H9 (cell line): ENCODE measurements around the gene PCSK6. TPM values are rescaled to one million over a fixed set of nuclear protein-coding genes. Genes with fewer than 3 reads are reported as not detected.

ENCODE experiments used
- DNase-seq: peaks from one replicate; pipeline ENCODE4 v3.0.0-alpha.2; 2017
- H2AFZ ChIP-seq: one replicate; pipeline ENCODE4 v1.6.1; 2013; ENCODE audit warnings: mild to moderate bottlenecking, low read length, control low read depth, moderate library complexity
- H2AK5ac ChIP-seq: 2 replicates; pipeline ENCODE4 v1.6.1; 2013; ENCODE audit warnings: low read length, control low read depth, mixed read lengths; ENCODE audit not compliant: insufficient read length
- H2BK120ac ChIP-seq: one replicate; pipeline ENCODE4 v1.6.1; 2013; ENCODE audit warnings: low read depth, mild to moderate bottlenecking, low read length, control low read depth, inconsistent platforms; ENCODE audit not compliant: poor library complexity, severe bottlenecking
- H2BK12ac ChIP-seq: 2 replicates; pipeline ENCODE4 v1.6.1; 2013; ENCODE audit warnings: low read length, control low read depth, mixed read lengths, low read depth; ENCODE audit not compliant: insufficient read length
- H2BK15ac ChIP-seq: 2 replicates; pipeline ENCODE4 v1.6.1; 2013; ENCODE audit warnings: low read depth, low read length, control low read depth
- H2BK20ac ChIP-seq: one replicate; pipeline ENCODE4 v1.6.1; 2013; ENCODE audit warnings: low read depth, mild to moderate bottlenecking, low read length, control low read depth, inconsistent platforms; ENCODE audit not compliant: poor library complexity, severe bottlenecking
- H2BK5ac ChIP-seq: 2 replicates; pipeline ENCODE4 v1.6.1; 2013; ENCODE audit warnings: low read length, control low read depth, mixed read lengths; ENCODE audit not compliant: insufficient read length
- H3K14ac ChIP-seq: 2 replicates; pipeline ENCODE4 v1.6.1; 2013; ENCODE audit warnings: low read length, control low read depth; ENCODE audit not compliant: insufficient read depth
- H3K18ac ChIP-seq: 2 replicates; pipeline ENCODE4 v1.6.1; 2013; ENCODE audit warnings: low read depth, mild to moderate bottlenecking, mixed read lengths, low read length, control low read depth; ENCODE audit not compliant: insufficient read length
- H3K23ac ChIP-seq: 2 replicates; pipeline ENCODE4 v1.6.1; 2013; ENCODE audit warnings: low read length, control low read depth, mixed read lengths, low read depth; ENCODE audit not compliant: insufficient read length
- H3K23me2 ChIP-seq: 2 replicates; pipeline ENCODE4 v1.6.1; 2013; ENCODE audit warnings: low read depth, mild to moderate bottlenecking, mixed read lengths, low read length, control low read depth; ENCODE audit not compliant: insufficient read length, poor library complexity, severe bottlenecking
- H3K27ac ChIP-seq: 2 replicates; pipeline ENCODE4 v1.5.1; 2013; ENCODE audit warnings: low read length, control low read depth, mixed read lengths, low read depth; ENCODE audit not compliant: insufficient read length
- H3K27me3 ChIP-seq: 2 replicates; pipeline ENCODE4 v1.6.1; 2013; ENCODE audit warnings: low read length, control low read depth, inconsistent platforms; ENCODE audit not compliant: insufficient read depth
- H3K4ac ChIP-seq: 2 replicates; pipeline ENCODE4 v1.6.1; 2013; ENCODE audit warnings: low read depth, mild to moderate bottlenecking, control low read depth, inconsistent platforms, low read length, moderate library complexity
- H3K4me1 ChIP-seq: 2 replicates; pipeline ENCODE4 v1.6.1; 2013; ENCODE audit warnings: low read length, control low read depth, inconsistent platforms; ENCODE audit not compliant: insufficient read depth
- H3K4me2 ChIP-seq: 2 replicates; pipeline ENCODE4 v1.6.1; 2013; ENCODE audit warnings: low read length, control low read depth, mixed read lengths; ENCODE audit not compliant: insufficient read length, insufficient read depth
- H3K56ac ChIP-seq: 2 replicates; pipeline ENCODE4 v1.6.1; 2013; ENCODE audit warnings: low read depth, mild to moderate bottlenecking, mixed read lengths, low read length, control low read depth; ENCODE audit not compliant: insufficient read length
- H3K79me1 ChIP-seq: 2 replicates; pipeline ENCODE4 v1.6.1; 2013; ENCODE audit warnings: low read depth, mild to moderate bottlenecking, moderate library complexity, low read length, control low read depth, inconsistent platforms; ENCODE audit not compliant: insufficient read depth, poor library complexity, severe bottlenecking
- H3K79me2 ChIP-seq: 2 replicates; pipeline ENCODE4 v1.6.1; 2013; ENCODE audit warnings: low read length, control low read depth, inconsistent platforms; ENCODE audit not compliant: insufficient read depth
- H3K9ac ChIP-seq: 2 replicates; pipeline ENCODE4 v1.6.1; 2013; ENCODE audit warnings: low read length, control low read depth, mixed read lengths; ENCODE audit not compliant: insufficient read length; ENCODE audit errors: extremely low read depth
- H3K9me3 ChIP-seq: one replicate; pipeline ENCODE4 v1.6.1; 2013; ENCODE audit warnings: low read depth, low read length, inconsistent platforms; ENCODE audit not compliant: control insufficient read depth
- H3T11ph ChIP-seq: one replicate; pipeline ENCODE4 v1.6.1; 2013; ENCODE audit warnings: mild to moderate bottlenecking, low read length, control low read depth, inconsistent platforms
- H4K20me1 ChIP-seq: one replicate; pipeline ENCODE4 v1.6.1; 2013; ENCODE audit not compliant: control insufficient read depth, insufficient read length, insufficient read depth
- H4K5ac ChIP-seq: 2 replicates; pipeline ENCODE4 v1.6.1; 2013; ENCODE audit warnings: low read depth, mild to moderate bottlenecking, mixed read lengths, low read length, control low read depth; ENCODE audit not compliant: insufficient read length
- H4K8ac ChIP-seq: replicated peaks from 2 replicates; pipeline ENCODE4 v1.6.1; 2013; ENCODE audit warnings: low read length, control low read depth, mixed read lengths, low read depth; ENCODE audit not compliant: insufficient read length
- H4K91ac ChIP-seq: 2 replicates; pipeline ENCODE4 v1.6.1; 2013; ENCODE audit warnings: low read depth, mild to moderate bottlenecking, moderate library complexity, mixed read lengths, low read length, control low read depth; ENCODE audit not compliant: insufficient read length
- H3K27ac Mint-ChIP-seq, 3 experiments: 2 replicates in 2 of 3; 3 replicates in 1 of 3; pipeline ENCODE4 v1.8.0; 2020 to 2021; ENCODE audit warnings: mixed read lengths in 3 of 3, mild to moderate bottlenecking in 1 of 3, moderate library complexity in 1 of 3
- H3K27me3 Mint-ChIP-seq: 2 replicates; pipeline ENCODE4 v1.8.0; 2021; ENCODE audit warnings: low read depth, mild to moderate bottlenecking, moderate library complexity, mixed read lengths
- H3K36me3 Mint-ChIP-seq, 3 experiments: 2 replicates in 2 of 3; 3 replicates in 1 of 3; pipeline ENCODE4 v1.8.0; 2020 to 2021; ENCODE audit warnings: low read depth in 3 of 3, mixed read lengths in 3 of 3; ENCODE audit not compliant: insufficient read depth in 1 of 3
- H3K4me1 Mint-ChIP-seq, 2 experiments: 2 replicates each; pipeline ENCODE4 v1.8.0; 2020; ENCODE audit warnings: mixed read lengths in 2 of 2
- H3K4me3 Mint-ChIP-seq, 2 experiments: 2 replicates in 1 of 2; 3 replicates in 1 of 2; pipeline ENCODE4 v1.8.0; 2020 to 2021; ENCODE audit warnings: mild to moderate bottlenecking in 2 of 2, mixed read lengths in 2 of 2, moderate library complexity in 1 of 2
- H3K9me3 Mint-ChIP-seq, 2 experiments: 2 replicates in 1 of 2; 3 replicates in 1 of 2; pipeline ENCODE4 v1.8.0; 2020; ENCODE audit warnings: mild to moderate bottlenecking in 2 of 2, mixed read lengths in 2 of 2, moderate library complexity in 1 of 2
- WGBS: extraction: QIAGEN DNeasy Blood & Tissue Kit; methylation state at CpG from one replicate; pipeline ENCODE4 v1.1.7; 2013; ENCODE audit warnings: missing lambda C conversion rate, low lambda C conversion rate, mixed read lengths; ENCODE audit not compliant: insufficient read length; ENCODE audit errors: extremely low coverage; 5-methylcytosine and 5-hydroxymethylcytosine counted together
- total RNA-seq: library from RNA; stranded (reverse); gene quantifications from 2 replicates; pipeline ENCODE4 v1.2.1, GENCODE V29; 2021
- TF ChIP-seq, protein P1 (sequence below): fragments of 200-600 bp; sonication (generic); conservative IDR thresholded peaks from 3 replicates; pipeline ENCODE4 v1.8.0; 2021; ENCODE audit warnings: antibody characterized with exemption, mild to moderate bottlenecking

Gene PCSK6
- total RNA-seq, 1 experiment from 2014 or later: 4.0 TPM

DNA sequence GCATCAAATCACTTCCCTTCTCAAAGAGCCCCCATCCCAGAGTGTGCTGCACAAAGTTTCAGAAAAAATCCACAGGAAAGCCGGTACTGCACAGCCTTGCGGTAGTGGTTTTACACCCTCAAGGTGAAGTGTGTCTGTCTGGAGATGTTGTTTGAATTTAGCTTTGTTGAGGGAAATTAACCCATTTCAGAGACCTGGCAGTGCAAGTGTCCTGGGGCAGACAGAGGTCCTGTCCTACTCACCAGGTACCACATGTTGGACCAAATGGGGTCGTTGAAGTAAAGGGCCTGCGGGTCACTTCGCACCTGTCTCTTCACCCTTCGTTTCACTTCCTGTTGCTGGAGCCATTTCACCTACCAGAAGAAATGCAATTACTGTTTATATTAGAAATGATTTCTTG is 57.8 kb downstream of the PCSK6 start:
- no peak overlapping the region for H2BK15ac ChIP-seq
- H3K27ac Mint-ChIP-seq: no peak overlapping the region
- no CpG with 5 or more reads among the region's 6 CpGs for WGBS

More for the DNA sequence above, 57.8 kb downstream of the PCSK6 start:
- no peak overlapping the region for H3K4me3 Mint-ChIP-seq
- H4K20me1 ChIP-seq: no peaks in the 10 kb centered on the region
- no peak overlapping the region for H4K5ac ChIP-seq
- no peak overlapping the region for H3K23ac ChIP-seq
- no peaks in the 10 kb centered on the region for H3K23me2 ChIP-seq
- H3K4me1 ChIP-seq: no peaks in the 10 kb centered on the region
- H3K56ac ChIP-seq: no peak overlapping the region
- no peak overlapping the region for H2BK120ac ChIP-seq
- no peaks in the 10 kb centered on the region for H3K36me3 Mint-ChIP-seq
- H2BK20ac ChIP-seq: no peak overlapping the region
- H2AK5ac ChIP-seq: no peak overlapping the region
- no peak overlapping the region for H4K8ac ChIP-seq
- H3K4me2 ChIP-seq: no peak overlapping the region
- TF ChIP-seq, protein P1, sequence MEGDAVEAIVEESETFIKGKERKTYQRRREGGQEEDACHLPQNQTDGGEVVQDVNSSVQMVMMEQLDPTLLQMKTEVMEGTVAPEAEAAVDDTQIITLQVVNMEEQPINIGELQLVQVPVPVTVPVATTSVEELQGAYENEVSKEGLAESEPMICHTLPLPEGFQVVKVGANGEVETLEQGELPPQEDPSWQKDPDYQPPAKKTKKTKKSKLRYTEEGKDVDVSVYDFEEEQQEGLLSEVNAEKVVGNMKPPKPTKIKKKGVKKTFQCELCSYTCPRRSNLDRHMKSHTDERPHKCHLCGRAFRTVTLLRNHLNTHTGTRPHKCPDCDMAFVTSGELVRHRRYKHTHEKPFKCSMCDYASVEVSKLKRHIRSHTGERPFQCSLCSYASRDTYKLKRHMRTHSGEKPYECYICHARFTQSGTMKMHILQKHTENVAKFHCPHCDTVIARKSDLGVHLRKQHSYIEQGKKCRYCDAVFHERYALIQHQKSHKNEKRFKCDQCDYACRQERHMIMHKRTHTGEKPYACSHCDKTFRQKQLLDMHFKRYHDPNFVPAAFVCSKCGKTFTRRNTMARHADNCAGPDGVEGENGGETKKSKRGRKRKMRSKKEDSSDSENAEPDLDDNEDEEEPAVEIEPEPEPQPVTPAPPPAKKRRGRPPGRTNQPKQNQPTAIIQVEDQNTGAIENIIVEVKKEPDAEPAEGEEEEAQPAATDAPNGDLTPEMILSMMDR: no peak
- H2AFZ ChIP-seq: no peak overlapping the region
- no peaks in the 10 kb centered on the region for H3K79me1 ChIP-seq
- no peak overlapping the region for H2BK5ac ChIP-seq
- DNase-seq: no peak
- H3K4me1 Mint-ChIP-seq: peaks cover 26 to 36% of the 10 kb centered on the region in 2 experiments
- no peaks in the 10 kb centered on the region; the same call in 1 of the 2 replicates for H3K27me3 ChIP-seq
- no peaks in the 10 kb centered on the region for H3K9me3 ChIP-seq
- H3K14ac ChIP-seq: no peak overlapping the region
- no peaks in the 10 kb centered on the region for H3K79me2 ChIP-seq
- H3T11ph ChIP-seq: no peak overlapping the region
- H3K27me3 Mint-ChIP-seq: peaks cover 47% of the 10 kb centered on the region
- no peaks in the 10 kb centered on the region for H3K9me3 Mint-ChIP-seq
- no peak overlapping the region for H3K9ac ChIP-seq
- no peak overlapping the region for H3K4ac ChIP-seq
- no peak overlapping the region for H4K91ac ChIP-seq
- H2BK12ac ChIP-seq: no peak overlapping the region
- H3K27ac ChIP-seq: no peak overlapping the region
- H3K18ac ChIP-seq: no peak overlapping the region
